Hepatocyte (in vitro differentiated cells): Measurements from ENCODE around the gene RAI1.
A peak's percentile ranks its signal among the peaks of the same experiment; 100 is the strongest.

Experiments
- EZH2 ChIP-seq: fragments of 200-600 bp; sonication (generic); IDR thresholded peaks from 2 replicates; pipeline ENCODE4 v1.6.1; 2016; ENCODE audit warnings: antibody characterized with exemption, mild to moderate bottlenecking, borderline replicate concordance
- TF ChIP-seq, protein P1 (sequence below): fragments of 200-600 bp; sonication (generic); IDR thresholded peaks from 2 replicates; pipeline ENCODE4 v1.5.1; 2016; ENCODE audit warnings: antibody characterized with exemption, mild to moderate bottlenecking; ENCODE audit not compliant: poor library complexity

DNA sequence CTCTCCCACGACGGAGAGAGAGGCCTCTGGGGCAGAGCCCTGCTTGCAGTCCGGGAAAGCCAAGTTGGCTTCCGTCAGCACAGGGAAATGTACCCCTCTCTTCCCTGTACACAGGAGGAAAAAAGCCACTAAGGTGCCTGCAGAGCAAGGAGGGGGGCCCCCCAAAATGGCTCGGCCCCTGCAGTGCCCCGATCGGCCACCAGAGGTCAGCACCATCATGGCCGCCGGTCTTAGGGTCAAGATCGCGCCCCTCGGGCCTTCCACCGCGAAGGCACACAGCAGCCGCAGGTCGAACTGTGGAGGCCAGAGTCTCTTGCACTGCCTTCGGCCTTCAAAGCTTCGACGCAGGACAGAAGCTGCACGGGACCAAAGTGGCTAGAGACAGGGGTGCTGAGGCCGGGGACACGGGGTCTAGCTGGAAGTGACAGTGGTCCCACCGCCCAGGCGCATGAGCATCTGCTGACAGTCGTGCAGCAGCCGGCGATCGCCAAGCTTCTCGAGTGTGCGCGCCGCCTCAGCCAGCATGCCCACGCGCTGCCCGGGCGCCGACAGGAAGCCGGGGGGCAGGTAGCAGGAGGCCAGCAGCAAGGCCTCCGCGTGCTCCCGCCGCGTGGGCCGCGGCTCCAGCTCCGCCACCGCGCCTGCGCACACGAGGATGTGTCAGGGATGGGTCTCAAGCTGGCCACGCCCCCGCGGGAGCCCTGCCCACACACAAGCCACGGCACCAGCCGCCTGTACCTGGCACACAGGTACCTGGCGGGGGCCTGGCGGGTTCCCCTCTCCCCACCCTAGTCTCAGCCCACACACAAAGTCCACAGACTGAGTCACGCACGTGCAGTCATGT lies 131.2 kb downstream of the RAI1 start:
- no peak for TF ChIP-seq EZH2
- TF ChIP-seq, protein P1, sequence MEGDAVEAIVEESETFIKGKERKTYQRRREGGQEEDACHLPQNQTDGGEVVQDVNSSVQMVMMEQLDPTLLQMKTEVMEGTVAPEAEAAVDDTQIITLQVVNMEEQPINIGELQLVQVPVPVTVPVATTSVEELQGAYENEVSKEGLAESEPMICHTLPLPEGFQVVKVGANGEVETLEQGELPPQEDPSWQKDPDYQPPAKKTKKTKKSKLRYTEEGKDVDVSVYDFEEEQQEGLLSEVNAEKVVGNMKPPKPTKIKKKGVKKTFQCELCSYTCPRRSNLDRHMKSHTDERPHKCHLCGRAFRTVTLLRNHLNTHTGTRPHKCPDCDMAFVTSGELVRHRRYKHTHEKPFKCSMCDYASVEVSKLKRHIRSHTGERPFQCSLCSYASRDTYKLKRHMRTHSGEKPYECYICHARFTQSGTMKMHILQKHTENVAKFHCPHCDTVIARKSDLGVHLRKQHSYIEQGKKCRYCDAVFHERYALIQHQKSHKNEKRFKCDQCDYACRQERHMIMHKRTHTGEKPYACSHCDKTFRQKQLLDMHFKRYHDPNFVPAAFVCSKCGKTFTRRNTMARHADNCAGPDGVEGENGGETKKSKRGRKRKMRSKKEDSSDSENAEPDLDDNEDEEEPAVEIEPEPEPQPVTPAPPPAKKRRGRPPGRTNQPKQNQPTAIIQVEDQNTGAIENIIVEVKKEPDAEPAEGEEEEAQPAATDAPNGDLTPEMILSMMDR = peak; percentile 96
